Stomach (tissue), 4 donors: ENCODE measurements around the gene C2CD2L.

Experiments used
- CTCF ChIP-seq, 7 experiments: fragments of 450-650 bp in 4 of 7; fragments of 200-600 bp in 3 of 7; sonication (generic) in 3 of 7; IDR thresholded peaks; one replicate each; pipeline ENCODE4 v1.5.1; 2016 to 2019; ENCODE audit warnings: antibody characterized with exemption in 7 of 7, control low read depth in 2 of 7, mild to moderate bottlenecking in 1 of 7
- EP300 ChIP-seq: sonication (generic); formaldehyde crosslinking; IDR thresholded peaks from one replicate; pipeline ENCODE4 v1.6.1; 2017; ENCODE audit warnings: antibody characterized with exemption
- POLR2A ChIP-seq, 4 donors: fragments of 450-650 bp; IDR thresholded peaks; one replicate each; pipeline ENCODE4 v1.6.1; 2016; ENCODE audit warnings: antibody characterized with exemption in 4 of 4, control low read depth in 2 of 4, mild to moderate bottlenecking in 1 of 4, moderate library complexity in 1 of 4
- POLR2AphosphoS5 ChIP-seq, 3 donors: sonication (generic); formaldehyde crosslinking; IDR thresholded peaks; one replicate each; pipeline ENCODE4 v1.6.1; 2016; ENCODE audit warnings: antibody characterized with exemption in 3 of 3

GRCh38 chr11:119114351-119114750 is 7.2 kb downstream of the C2CD2L start:
- TF ChIP-seq CTCF (IDR thresholded peaks at IDR 0.05) (no peak), POLR2A (IDR thresholded peaks at IDR 0.05) (no peak), POLR2AphosphoS5 (IDR thresholded peaks at IDR 0.05) (no peak), EP300 (no peak)
